Smooth muscle cell (in vitro differentiated cells): Measurements from ENCODE around the gene GPER1. TPM values are rescaled to one million over a fixed set of nuclear protein-coding genes. Genes with fewer than 3 reads are reported as not detected.

Experiments
- DNase-seq: peaks from one replicate; lab custom pipeline; 2025; ENCODE audit not compliant: unreplicated experiment; lab: John Stamatoyannopoulos, UW
- H2AFZ ChIP-seq: fragments of 200-600 bp; sonication (generic); 2 replicates; pipeline ENCODE4 v1.6.0; 2016; ENCODE audit warnings: antibody characterized with exemption, low read depth, mild to moderate bottlenecking
- H3F3A ChIP-seq: fragments of 200-600 bp; sonication (generic); 2 replicates; pipeline ENCODE4 v1.6.0; 2017; ENCODE audit warnings: antibody characterized with exemption, low read depth
- H3K27ac ChIP-seq: fragments of 200-600 bp; sonication (generic); 2 replicates; pipeline ENCODE4 v1.5.1; 2016; ENCODE audit warnings: low read depth, mild to moderate bottlenecking
- H3K27me3 ChIP-seq: fragments of 200-600 bp; sonication (generic); 2 replicates; pipeline ENCODE4 v1.6.1; 2016; ENCODE audit warnings: low read depth, mild to moderate bottlenecking
- H3K36me3 ChIP-seq: fragments of 200-600 bp; sonication (generic); 2 replicates; pipeline ENCODE4 v1.5.1; 2016; ENCODE audit warnings: low read depth
- H3K4me1 ChIP-seq: fragments of 200-600 bp; sonication (generic); 2 replicates; pipeline ENCODE4 v1.5.1; 2016; ENCODE audit warnings: low read depth
- H3K4me2 ChIP-seq: fragments of 200-600 bp; sonication (generic); 2 replicates; pipeline ENCODE4 v1.6.0; 2016; ENCODE audit warnings: mild to moderate bottlenecking
- H3K4me3 ChIP-seq: fragments of 200-600 bp; sonication (generic); 2 replicates; pipeline ENCODE4 v1.5.1; 2016; ENCODE audit warnings: mild to moderate bottlenecking
- H3K79me2 ChIP-seq: fragments of 200-600 bp; sonication (generic); 2 replicates; pipeline ENCODE4 v1.6.0; 2016; ENCODE audit warnings: low read depth, mild to moderate bottlenecking
- H3K9ac ChIP-seq: fragments of 200-600 bp; sonication (generic); 2 replicates; pipeline ENCODE4 v1.6.0; 2016; ENCODE audit warnings: low read depth
- H3K9me3 ChIP-seq: fragments of 200-600 bp; sonication (generic); replicated peaks from 2 replicates; pipeline ENCODE4 v1.5.1; 2016; ENCODE audit warnings: low read depth
- H4K20me1 ChIP-seq: fragments of 200-600 bp; sonication (generic); 2 replicates; pipeline ENCODE4 v1.6.0; 2016; ENCODE audit warnings: low read depth
- CTCF ChIP-seq: fragments of 200-600 bp; sonication (generic); IDR thresholded peaks from 2 replicates; pipeline ENCODE4 v1.5.1; 2017; ENCODE audit warnings: borderline replicate concordance, mild to moderate bottlenecking, antibody characterized with exemption; ENCODE audit not compliant: insufficient read depth, poor library complexity, severe bottlenecking
- WGBS: methylation state at CpG from one replicate; pipeline ENCODE4 v1.1.7; 2016; ENCODE audit warnings: low lambda C conversion rate; 5-methylcytosine and 5-hydroxymethylcytosine counted together
- polyA plus RNA-seq: library from polyadenylated mRNA; unstranded; fragments of >200 nt; fragmentation: Nextera tagmentation; extraction: Ambion mirVana; gene quantifications from 2 replicates; pipeline ENCODE4 v1.2.1, GENCODE V29; 2016
- total RNA-seq: library from RNA; depleted of rRNA; stranded (reverse); fragments of >200 nt; gene quantifications from 2 replicates; pipeline ENCODE4 v1.2.3, GENCODE V29; 2014

The GPER1 gene
- total and polyA plus RNA-seq, 2 experiments from 2014 or later = 1.3 to 2.3 TPM

DNA sequence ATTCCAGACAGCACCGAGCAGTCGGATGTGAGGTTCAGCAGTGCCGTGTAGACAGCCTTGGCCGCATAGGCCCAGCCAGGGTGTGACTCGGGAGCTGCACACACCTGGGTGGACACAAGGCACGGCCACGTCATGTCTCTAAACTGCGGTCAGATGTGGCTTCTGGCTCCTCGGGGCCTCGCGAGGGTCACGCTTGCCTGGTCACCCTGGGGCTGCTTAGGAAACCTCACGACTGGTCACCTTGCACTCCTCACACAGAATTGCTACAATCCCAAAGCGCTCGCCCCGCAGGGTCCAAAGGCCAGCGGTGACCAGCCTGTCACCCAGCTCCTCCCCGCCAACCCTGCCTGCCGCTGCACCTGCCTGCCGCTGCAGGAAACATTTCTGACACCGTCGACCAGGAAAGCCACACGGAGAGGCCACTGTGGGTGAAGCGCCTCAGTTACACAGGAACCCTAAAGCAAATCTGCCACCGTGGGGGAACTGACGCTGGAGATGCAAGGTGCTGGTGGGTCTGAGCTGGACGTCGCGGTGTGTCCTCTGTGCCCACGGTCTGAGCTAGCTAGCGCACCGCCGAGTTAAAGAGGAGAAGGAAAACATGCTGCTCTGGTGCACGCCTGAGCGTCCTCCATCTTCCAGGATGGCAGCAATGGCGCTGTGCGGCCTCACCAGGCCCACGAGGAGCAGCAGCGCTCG, 5.0 kb downstream of the GPER1 start:
- Histone ChIP-seq H3K79me2 (no peaks in the 10 kb centered on the region), H3K36me3 (no peaks in the 10 kb centered on the region), H3K27ac (no peak overlapping the region), H3K4me3 (no peak overlapping the region), H3F3A (no peaks in the 10 kb centered on the region), H3K27me3 (no peaks in the 10 kb centered on the region), H3K9ac (no peak overlapping the region), H3K9me3 (no peaks in the 10 kb centered on the region), H2AFZ (no peak overlapping the region), H3K4me1 (peaks cover 10% of the 10 kb centered on the region), H4K20me1 (peaks cover 71% of the 10 kb centered on the region), H3K4me2 (no peak overlapping the region)
- no peak for DNase-seq
- WGBS = 93% methylated on average over 39 of the region's 40 CpGs
- no peak for TF ChIP-seq CTCF

DNA sequence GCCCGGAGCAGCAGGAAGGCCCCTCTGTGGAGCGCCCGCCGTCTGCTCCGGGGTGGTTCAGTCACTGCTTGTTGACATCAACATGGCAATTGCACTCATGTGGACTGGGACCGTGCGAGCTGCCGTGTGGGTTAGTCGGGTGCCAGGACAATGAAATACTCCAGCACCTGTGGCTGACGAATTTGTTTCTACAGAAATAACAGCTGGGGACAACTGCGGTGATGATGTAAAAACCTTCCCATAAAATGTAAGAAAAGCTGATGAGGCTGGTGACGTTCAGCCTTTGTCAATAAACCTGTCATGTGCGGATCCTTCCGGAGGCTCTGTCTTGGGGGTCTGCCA, 5.6 kb downstream of the GPER1 start:
- no peaks in the 10 kb centered on the region for H3K27me3 ChIP-seq
- peaks cover 70% of the 10 kb centered on the region for H4K20me1 ChIP-seq
- no peak overlapping the region for H3K4me3 ChIP-seq
- no peaks in the 10 kb centered on the region for H3K9me3 ChIP-seq
- H3K79me2 ChIP-seq = no peaks in the 10 kb centered on the region
- no peaks in the 10 kb centered on the region for H3K36me3 ChIP-seq
- DNase-seq = no peak
- H3F3A ChIP-seq = no peaks in the 10 kb centered on the region
- WGBS = 93% methylated on average over 12 of the region's 14 CpGs
- H3K4me1 ChIP-seq = peaks cover 5% of the 10 kb centered on the region
- no peak for TF ChIP-seq CTCF
- H3K9ac ChIP-seq = no peak overlapping the region
- H2AFZ ChIP-seq = no peak overlapping the region
- H3K4me2 ChIP-seq = no peak overlapping the region
- no peak overlapping the region for H3K27ac ChIP-seq

DNA sequence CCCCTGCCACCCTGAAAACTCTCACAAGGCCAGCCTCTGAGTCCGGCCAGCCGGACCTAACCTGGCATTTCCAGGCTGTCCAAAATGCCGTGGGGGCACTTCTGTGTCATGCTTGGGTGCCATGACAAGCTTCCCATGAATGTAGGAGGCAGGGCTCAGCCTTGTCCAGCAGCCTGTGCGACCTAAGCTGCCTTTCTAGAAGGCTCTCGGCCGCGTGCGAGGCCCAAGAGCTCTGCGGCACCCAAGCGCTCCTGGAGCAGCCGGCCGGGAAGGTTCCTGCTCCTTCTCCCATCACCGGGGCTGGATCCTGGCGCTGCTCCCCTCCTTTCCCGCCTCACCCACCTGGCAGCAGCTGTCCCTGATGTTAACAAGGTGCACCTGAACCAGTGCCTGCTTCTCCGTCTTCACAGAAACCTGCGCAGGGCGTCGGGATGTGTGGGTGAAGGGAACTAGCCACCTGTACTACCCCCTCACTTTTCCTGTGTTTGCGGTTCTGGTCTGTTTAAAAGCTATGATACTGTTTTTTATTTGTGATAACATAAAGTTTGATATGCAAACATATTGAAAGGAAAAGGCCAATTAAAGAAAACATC, 6.1 kb downstream of the GPER1 start:
- Histone ChIP-seq H3K36me3 (no peaks in the 10 kb centered on the region), H3K9me3 (no peaks in the 10 kb centered on the region)

More for the DNA sequence above, 6.1 kb downstream of the GPER1 start:
- WGBS = 92% methylated on average over 20 of the region's 20 CpGs
- Histone ChIP-seq H3K27me3 (no peaks in the 10 kb centered on the region), H3F3A (no peaks in the 10 kb centered on the region), H3K4me2 (no peak overlapping the region), H4K20me1 (peaks cover 65% of the 10 kb centered on the region), H2AFZ (no peak overlapping the region), H3K4me1 (peaks cover under 1% of the 10 kb centered on the region), H3K4me3 (no peak overlapping the region), H3K79me2 (no peaks in the 10 kb centered on the region), H3K27ac (no peak overlapping the region), H3K9ac (no peak overlapping the region)
- no peak for DNase-seq
- no peak for TF ChIP-seq CTCF
